PC-3 (cell line): ENCODE measurements around the gene COX7A2L. TPM values are rescaled to one million over a fixed set of nuclear protein-coding genes. Genes with fewer than 3 reads are reported as not detected.

Experiments used
- ATAC-seq: fragments of 200-7000 bp; cut with Tn5 transposase; 2 replicates; pipeline ENCODE4 v1.9.1; 2020; ENCODE audit warnings: mild to moderate bottlenecking, moderate library complexity
- BruUV-seq: library from RNA; stranded (reverse); fragments of 400-500 nt; replicated peaks from 2 replicates; lab custom pipeline; 2021; lab: Mats Ljungman, UMichigan
- CTCF ChIA-PET: fragments of 300-600 bp; sonication (Branson Sonifier 250); formaldehyde crosslinking; loops from one replicate; lab custom pipeline; 2022; ENCODE audit warnings: antibody characterized with exemption; lab: Charles Lee
- POLR2A ChIA-PET: fragments of 300-600 bp; sonication (Branson Sonifier 250); formaldehyde crosslinking; loops from one replicate; lab custom pipeline; 2022; ENCODE audit warnings: antibody characterized with exemption; ENCODE audit not compliant: unreplicated experiment; lab: Charles Lee
- DNase-seq: peaks from one replicate; pipeline ENCODE4 v3.0.0-alpha.2; 2015
- H2AFZ ChIP-seq: fragments of 300-600 bp; sonication (generic); 2 replicates; pipeline ENCODE4 v1.6.0; 2016; ENCODE audit warnings: antibody characterized with exemption, low read length
- H3F3A ChIP-seq: fragments of 300-600 bp; sonication (generic); one replicate; pipeline ENCODE4 v1.6.0; 2017; ENCODE audit warnings: antibody characterized with exemption, low read length, control low read depth, mild to moderate bottlenecking; ENCODE audit not compliant: unreplicated experiment
- H3K27ac ChIP-seq: fragments of 300-600 bp; sonication (generic); 2 replicates; pipeline ENCODE4 v1.5.1; 2016; ENCODE audit warnings: mild to moderate bottlenecking, low read length
- H3K27me3 ChIP-seq: fragments of 300-600 bp; sonication (generic); 2 replicates; pipeline ENCODE4 v1.6.1; 2016; ENCODE audit warnings: low read length, mixed read lengths
- H3K36me3 ChIP-seq: fragments of 300-600 bp; sonication (generic); 2 replicates; pipeline ENCODE4 v1.6.1; 2016; ENCODE audit warnings: low read depth, mixed run types, low read length, mixed read lengths
- H3K4me1 ChIP-seq: fragments of 300-600 bp; sonication (generic); 2 replicates; pipeline ENCODE4 v1.5.1; 2016; ENCODE audit warnings: low read length; ENCODE audit not compliant: insufficient read depth
- H3K4me2 ChIP-seq: fragments of 300-600 bp; sonication (generic); 2 replicates; pipeline ENCODE4 v1.6.0; 2016; ENCODE audit warnings: low read length
- H3K4me3 ChIP-seq: fragments of 300-600 bp; sonication (generic); 2 replicates; pipeline ENCODE4 v1.5.1; 2016; ENCODE audit warnings: mild to moderate bottlenecking, low read length, mixed read lengths
- H3K79me2 ChIP-seq: fragments of 300-600 bp; sonication (generic); 2 replicates; pipeline ENCODE4 v1.6.1; 2017; ENCODE audit warnings: low read length, mixed read lengths
- H3K9ac ChIP-seq: fragments of 300-600 bp; sonication (generic); 2 replicates; pipeline ENCODE4 v1.6.0; 2016; ENCODE audit warnings: mild to moderate bottlenecking, low read length
- H3K9me2 ChIP-seq: fragments of 300-600 bp; sonication (generic); replicated peaks from 2 replicates; pipeline ENCODE4 v1.6.1; 2016; ENCODE audit warnings: mixed run types, low read length, mixed read lengths
- H3K9me3 ChIP-seq: fragments of 300-600 bp; sonication (generic); 2 replicates; pipeline ENCODE4 v1.6.1; 2016; ENCODE audit warnings: low read length, mixed read lengths
- H4K20me1 ChIP-seq: fragments of 300-600 bp; sonication (generic); 2 replicates; pipeline ENCODE4 v1.6.1; 2016; ENCODE audit warnings: low read length, mixed read lengths
- CTCF ChIP-seq: fragments of 300-600 bp; sonication (generic); conservative IDR thresholded peaks from 2 replicates; pipeline ENCODE4 v1.5.1; 2017; ENCODE audit warnings: antibody characterized with exemption, low read depth, mild to moderate bottlenecking, low read length
- EZH2 ChIP-seq: fragments of 300-600 bp; sonication (generic); IDR thresholded peaks from one replicate; pipeline ENCODE4 v1.6.1; 2017; ENCODE audit warnings: antibody characterized with exemption, mild to moderate bottlenecking, low read length; ENCODE audit not compliant: unreplicated experiment
- EZH2phosphoT487 ChIP-seq: fragments of 300-600 bp; sonication (generic); IDR thresholded peaks from 2 replicates; pipeline ENCODE4 v1.6.1; 2018; ENCODE audit warnings: mild to moderate bottlenecking, antibody characterized with exemption, low read length, borderline replicate concordance
- intact Hi-C: fragments of 100-400 bp; cut with micrococcal nuclease; formaldehyde crosslinking; loops from 2 replicates; pipeline ENCODE4 v1.9.0; 2023
- total RNA-seq: library from RNA; depleted of rRNA; stranded (reverse); fragments of >200 nt; gene quantifications from 2 replicates; pipeline ENCODE4 v1.2.3, GENCODE V29; 2014

The COX7A2L gene
- total RNA-seq, 1 experiment from 2014 or later: 120 TPM

DNA sequence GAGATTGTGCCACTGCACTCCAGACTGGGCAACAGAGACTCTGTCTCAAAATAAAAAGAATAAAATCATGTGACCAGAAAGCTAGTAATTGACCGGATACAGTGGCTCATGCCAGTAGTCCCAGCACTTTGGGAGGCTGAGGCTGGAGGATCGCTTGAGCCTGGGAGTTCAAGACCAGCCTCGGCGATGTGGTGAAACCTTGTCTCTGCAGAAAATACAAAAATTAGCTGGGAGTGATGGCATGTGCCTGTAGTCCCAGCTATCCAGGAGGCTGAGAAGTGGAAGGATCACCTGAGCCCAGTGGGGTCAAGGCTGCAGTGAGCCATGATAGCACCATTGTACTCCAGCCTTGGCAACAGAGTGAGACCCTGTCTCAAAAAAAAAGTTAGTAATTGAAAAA lies 36.8 kb downstream of the COX7A2L start:
- BruUV-seq: no TSS peak
- peaks cover 9% of the 10 kb centered on the region for H3K4me1 ChIP-seq
- H3K4me2 ChIP-seq: no peak overlapping the region
- no peak overlapping the region for H3K9ac ChIP-seq
- ChIA-PET CTCF (no interaction called here), POLR2A (interaction anchor here (0.6 kb wide), 2 partner anchors 38 to 451 kb away, joined by 3 to 4 read pairs; no protein-coding TSS in a partner anchor)
- no peaks in the 10 kb centered on the region for H3K9me2 ChIP-seq
- H3K27ac ChIP-seq: no peak overlapping the region
- TF ChIP-seq EZH2 (no peak), EZH2phosphoT487 (no peak), CTCF (no peak)
- intact Hi-C loops: no loop called here
- no peaks in the 10 kb centered on the region for H3K79me2 ChIP-seq
- H3K36me3 ChIP-seq: peaks cover 8% of the 10 kb centered on the region; the same call in 1 of the 2 replicates
- DNase-seq (no peak), ATAC-seq (no peak)
- H3K27me3 ChIP-seq: no peaks in the 10 kb centered on the region
- no peaks in the 10 kb centered on the region for H4K20me1 ChIP-seq
- H3F3A ChIP-seq: no peaks in the 10 kb centered on the region
- H3K4me3 ChIP-seq: no peak overlapping the region
- no peak overlapping the region for H2AFZ ChIP-seq
- no peaks in the 10 kb centered on the region for H3K9me3 ChIP-seq

DNA sequence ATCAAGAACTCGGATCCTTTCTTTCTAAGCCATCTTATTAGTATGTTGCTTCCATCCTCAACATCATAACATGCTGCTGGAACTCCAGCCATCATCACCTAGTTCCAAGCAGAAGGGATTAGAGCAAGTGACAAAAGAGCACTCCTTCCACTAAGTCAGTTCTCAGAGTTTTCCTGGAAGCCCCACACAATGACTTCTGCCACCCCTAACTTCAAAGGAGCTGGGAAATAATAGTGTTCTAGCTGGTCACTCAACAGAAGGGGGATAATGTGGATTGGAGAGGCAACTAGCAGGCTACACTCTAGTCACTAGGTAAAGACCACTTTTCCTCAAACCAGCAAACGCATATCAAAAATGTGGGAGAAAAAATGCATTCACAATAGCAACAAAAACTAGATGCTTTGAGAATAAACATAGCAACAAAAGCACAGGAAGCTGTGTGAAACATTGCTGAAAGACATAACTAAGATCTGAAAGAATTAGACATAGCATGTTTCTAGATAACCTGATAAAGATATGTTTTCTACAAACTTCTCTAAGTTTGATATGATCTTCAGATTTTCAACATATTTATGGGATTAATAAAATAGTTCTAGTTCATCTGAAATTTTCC lies 39.5 kb downstream of the COX7A2L start:
- ChIA-PET CTCF (no interaction called here), POLR2A (no interaction called here)
- H3F3A ChIP-seq: no peaks in the 10 kb centered on the region
- peaks cover 15% of the 10 kb centered on the region; the same call in 1 of the 2 replicates for H3K36me3 ChIP-seq
- H3K4me1 ChIP-seq: no peaks in the 10 kb centered on the region
- H3K27me3 ChIP-seq: no peaks in the 10 kb centered on the region
- no peaks in the 10 kb centered on the region for H3K9me2 ChIP-seq
- H3K9ac ChIP-seq: no peak overlapping the region
- DNase-seq (no peak), ATAC-seq (no peak)
- no peak for TF ChIP-seq CTCF
- no peak for TF ChIP-seq EZH2
- TF ChIP-seq EZH2phosphoT487: no peak
- no peaks in the 10 kb centered on the region for H3K79me2 ChIP-seq
- BruUV-seq: no TSS peak
- H4K20me1 ChIP-seq: no peaks in the 10 kb centered on the region
- H2AFZ ChIP-seq: no peak overlapping the region
- no peak overlapping the region for H3K27ac ChIP-seq
- no peak overlapping the region for H3K4me3 ChIP-seq
- no peaks in the 10 kb centered on the region for H3K9me3 ChIP-seq
- no peak overlapping the region for H3K4me2 ChIP-seq
- intact Hi-C loops: no loop called here

- Histone ChIP-seq H3K79me2 (no peaks in the 10 kb centered on the region), H3K27me3 (no peaks in the 10 kb centered on the region), H3K4me2 (no peak overlapping the region), H4K20me1 (no peaks in the 10 kb centered on the region), H3K36me3 (peaks cover 15% of the 10 kb centered on the region; the same call in 1 of the 2 replicates), H3F3A (no peaks in the 10 kb centered on the region), H3K9me2 (no peaks in the 10 kb centered on the region), H3K27ac (no peak overlapping the region), H3K9ac (no peak overlapping the region), H3K4me3 (no peak overlapping the region), H3K4me1 (peaks cover 10% of the 10 kb centered on the region), H2AFZ (no peak overlapping the region), H3K9me3 (no peaks in the 10 kb centered on the region)
- CTCF ChIA-PET: interaction anchor here (0.8 kb wide), 1 partner anchor 9 kb away, joined by 3 read pairs; no protein-coding TSS in a partner anchor
- DNase-seq (no peak), ATAC-seq (no peak)
- intact Hi-C loops: no loop called here
- TF ChIP-seq EZH2phosphoT487 (no peak), CTCF (no peak), EZH2 (no peak)
- POLR2A ChIA-PET: no interaction called here
- BruUV-seq: no TSS peak
Measured at GRCh38 chr2:42319265-42319664, 41.8 kb downstream of the COX7A2L start.
